Measurements from ENCODE around the gene CERT1. TPM values are rescaled to one million over a fixed set of nuclear protein-coding genes. Genes with fewer than 3 reads are reported as not detected.

The CERT1 gene
- total RNA-seq, 1 donor from 2014 or later, result 38.3 TPM

DNA sequence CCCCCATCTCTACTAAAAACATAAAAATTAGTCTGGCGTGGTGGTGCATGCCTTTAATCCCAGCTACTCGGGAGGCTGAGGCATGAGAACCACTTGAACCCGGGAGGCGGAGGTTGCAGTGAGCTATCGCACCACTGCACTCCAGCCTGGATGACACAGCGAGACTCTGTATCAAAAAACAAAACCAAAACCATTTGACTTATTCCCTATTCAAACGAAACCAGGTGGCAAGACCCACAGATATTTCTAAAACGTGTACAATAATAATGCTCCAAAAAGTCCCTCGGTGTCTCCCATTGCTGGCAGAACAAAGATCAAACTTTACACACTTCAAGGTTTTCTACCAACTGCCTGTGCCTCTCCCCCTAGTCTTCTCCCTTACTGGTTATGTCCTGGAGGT lies 144.6 kb downstream of the CERT1 start:
- Mint-ChIP-seq H3K36me3 (no peaks in the 10 kb centered on the region), H3K27ac (no peak overlapping the region), H3K4me1 (peaks cover 4% of the 10 kb centered on the region), H3K4me3 (no peak overlapping the region), H3K9me3 (no peaks in the 10 kb centered on the region), H3K27me3 (ENCODE audit: low read depth) (no peaks in the 10 kb centered on the region)
- no peak for DNase-seq (ENCODE audit: low spot score in 2 of 2, unreplicated experiment in 2 of 2)
- TF ChIP-seq, protein P1, sequence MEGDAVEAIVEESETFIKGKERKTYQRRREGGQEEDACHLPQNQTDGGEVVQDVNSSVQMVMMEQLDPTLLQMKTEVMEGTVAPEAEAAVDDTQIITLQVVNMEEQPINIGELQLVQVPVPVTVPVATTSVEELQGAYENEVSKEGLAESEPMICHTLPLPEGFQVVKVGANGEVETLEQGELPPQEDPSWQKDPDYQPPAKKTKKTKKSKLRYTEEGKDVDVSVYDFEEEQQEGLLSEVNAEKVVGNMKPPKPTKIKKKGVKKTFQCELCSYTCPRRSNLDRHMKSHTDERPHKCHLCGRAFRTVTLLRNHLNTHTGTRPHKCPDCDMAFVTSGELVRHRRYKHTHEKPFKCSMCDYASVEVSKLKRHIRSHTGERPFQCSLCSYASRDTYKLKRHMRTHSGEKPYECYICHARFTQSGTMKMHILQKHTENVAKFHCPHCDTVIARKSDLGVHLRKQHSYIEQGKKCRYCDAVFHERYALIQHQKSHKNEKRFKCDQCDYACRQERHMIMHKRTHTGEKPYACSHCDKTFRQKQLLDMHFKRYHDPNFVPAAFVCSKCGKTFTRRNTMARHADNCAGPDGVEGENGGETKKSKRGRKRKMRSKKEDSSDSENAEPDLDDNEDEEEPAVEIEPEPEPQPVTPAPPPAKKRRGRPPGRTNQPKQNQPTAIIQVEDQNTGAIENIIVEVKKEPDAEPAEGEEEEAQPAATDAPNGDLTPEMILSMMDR (IDR thresholded peaks at IDR 0.05; ENCODE audit: unreplicated experiment), result no peak

DNA sequence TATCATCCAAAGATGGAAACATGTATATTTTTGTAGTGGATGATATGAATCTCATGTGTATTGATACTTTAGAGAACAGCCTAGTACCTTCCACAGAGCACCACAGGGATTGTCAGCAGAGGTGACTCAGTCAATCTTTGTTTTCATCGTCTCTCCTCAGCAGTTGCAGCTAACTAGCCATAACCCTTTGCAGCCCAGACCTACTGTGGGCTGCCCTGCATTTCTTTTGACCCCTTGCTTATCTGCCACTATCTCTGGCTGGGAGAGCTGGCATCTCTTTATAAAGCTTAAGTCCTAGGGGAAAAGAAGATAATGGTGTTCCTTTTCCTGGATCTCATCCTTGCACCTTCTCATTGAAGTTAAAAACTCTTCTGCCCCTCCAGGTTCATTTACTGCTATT lies 145.7 kb downstream of the CERT1 start:
- H3K27ac Mint-ChIP-seq, result no peak overlapping the region
- H3K9me3 Mint-ChIP-seq, result no peaks in the 10 kb centered on the region
- DNase-seq (ENCODE audit: low spot score in 2 of 2, unreplicated experiment in 2 of 2), result no peak
- no peaks in the 10 kb centered on the region for H3K27me3 Mint-ChIP-seq (ENCODE audit: low read depth)
- no peak overlapping the region for H3K4me3 Mint-ChIP-seq
- H3K36me3 Mint-ChIP-seq, result peaks cover 3% of the 10 kb centered on the region
- no peaks in the 10 kb centered on the region for H3K4me1 Mint-ChIP-seq
- TF ChIP-seq, protein P1 (IDR thresholded peaks at IDR 0.05; ENCODE audit: unreplicated experiment), result no peak

DNA sequence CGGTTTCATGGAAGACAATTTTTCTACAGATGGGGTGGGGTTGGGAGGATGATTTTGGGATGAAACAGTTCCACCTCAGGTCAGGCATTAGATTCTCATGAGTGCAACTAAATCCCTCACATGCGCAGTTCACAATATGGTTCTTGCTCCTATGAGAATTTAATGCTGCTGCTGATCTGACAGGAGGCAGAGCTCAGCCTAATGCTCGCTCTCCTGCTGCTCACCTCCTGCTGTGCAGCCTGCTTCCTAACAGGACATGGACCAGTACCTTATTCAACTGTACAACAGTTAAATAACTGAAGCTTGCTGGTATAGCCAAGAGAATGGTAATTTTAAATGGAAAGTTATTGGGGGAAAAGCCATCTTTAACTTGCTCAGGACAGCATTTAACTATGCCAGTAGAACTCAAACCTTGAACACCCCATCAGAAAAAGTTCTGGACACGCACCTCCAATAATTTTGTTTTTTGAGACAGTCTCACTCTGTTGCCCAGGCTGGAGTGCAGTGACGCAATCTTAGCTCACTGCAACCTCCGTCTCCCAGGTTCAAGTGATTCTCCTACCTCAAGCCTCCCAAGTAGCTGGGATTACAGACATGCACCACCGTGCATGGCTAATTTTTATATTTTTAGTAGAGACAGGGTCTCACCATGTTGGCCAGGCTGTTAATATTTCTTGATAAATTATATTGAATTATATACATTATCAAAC lies 146.7 kb downstream of the CERT1 start:
- TF ChIP-seq, protein P1 (IDR thresholded peaks at IDR 0.05; ENCODE audit: unreplicated experiment), result no peak
- Mint-ChIP-seq H3K4me3 (no peak overlapping the region), H3K27me3 (ENCODE audit: low read depth) (no peaks in the 10 kb centered on the region), H3K9me3 (no peaks in the 10 kb centered on the region), H3K27ac (no peak overlapping the region), H3K4me1 (no peaks in the 10 kb centered on the region), H3K36me3 (peaks cover 12% of the 10 kb centered on the region)
- DNase-seq (ENCODE audit: low spot score in 2 of 2, unreplicated experiment in 2 of 2), result no peak

DNA sequence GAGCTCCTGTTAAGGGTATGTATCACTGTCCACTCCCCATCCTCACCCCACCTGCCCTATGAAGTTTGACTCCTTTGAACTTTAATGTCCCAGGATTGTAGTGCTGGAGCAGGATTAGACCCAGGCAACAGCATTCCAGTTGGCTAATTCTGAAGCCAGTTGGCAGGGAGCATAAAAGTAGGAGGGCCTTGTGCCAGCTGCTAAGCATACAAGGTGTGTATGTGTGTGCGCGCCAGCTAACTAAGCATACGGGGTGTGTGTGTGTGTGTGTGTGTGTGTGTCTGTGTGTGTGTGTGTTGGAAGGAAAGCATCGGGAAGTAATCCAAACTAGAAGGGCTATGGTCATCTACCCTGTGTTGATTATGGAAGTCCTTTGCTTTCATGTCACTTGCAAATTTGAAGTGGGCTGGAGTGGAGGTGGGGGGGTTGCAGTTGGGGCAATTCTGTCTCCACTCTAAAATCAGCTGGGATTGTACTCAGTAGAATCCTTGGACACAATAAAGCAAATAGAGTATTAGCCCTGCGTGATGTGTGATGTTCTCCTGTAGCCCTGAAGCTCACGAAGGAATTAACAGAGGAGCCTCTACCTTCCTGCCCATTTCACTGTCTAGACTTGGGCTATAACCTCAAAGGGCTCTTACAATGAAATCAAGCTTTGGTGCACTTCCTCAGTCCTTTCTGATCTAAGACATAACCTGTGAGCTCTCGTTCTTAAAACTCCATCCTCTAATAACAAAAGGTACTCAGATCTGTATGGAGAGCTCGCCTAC lies 147.5 kb downstream of the CERT1 start:
- peak overlapping the region; percentile 27 for H3K27ac Mint-ChIP-seq
- no peaks in the 10 kb centered on the region for H3K9me3 Mint-ChIP-seq
- H3K36me3 Mint-ChIP-seq, result peaks cover 15% of the 10 kb centered on the region
- TF ChIP-seq, protein P1 (IDR thresholded peaks at IDR 0.05; ENCODE audit: unreplicated experiment), result no peak
- H3K4me1 Mint-ChIP-seq, result no peaks in the 10 kb centered on the region
- H3K27me3 Mint-ChIP-seq (ENCODE audit: low read depth), result no peaks in the 10 kb centered on the region
- no peak for DNase-seq (ENCODE audit: low spot score in 2 of 2, unreplicated experiment in 2 of 2)
- no peak overlapping the region for H3K4me3 Mint-ChIP-seq

DNA sequence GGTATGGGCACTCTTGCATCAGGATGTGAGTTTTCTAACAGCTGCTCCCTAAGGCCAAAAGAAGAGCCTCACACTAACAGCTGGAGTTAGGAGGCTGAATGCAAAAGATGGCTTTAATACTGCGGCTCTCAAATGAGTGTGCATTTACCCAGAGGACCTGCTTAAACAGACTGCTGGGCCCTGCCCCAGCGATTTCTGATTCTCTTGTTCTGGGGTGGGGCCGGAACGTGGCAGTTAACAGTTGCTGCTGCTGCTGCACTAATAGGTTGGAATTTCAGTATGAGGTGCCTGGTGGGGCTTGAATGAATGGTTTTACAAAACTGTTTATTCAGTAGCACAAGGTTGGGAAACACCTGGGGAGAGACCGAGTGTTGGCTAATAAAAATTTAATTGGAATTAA lies 148.3 kb downstream of the CERT1 start:
- Mint-ChIP-seq H3K4me3 (no peak overlapping the region), H3K27ac (peak overlapping the region; percentile 27), H3K36me3 (peaks cover 15% of the 10 kb centered on the region), H3K27me3 (ENCODE audit: low read depth) (no peaks in the 10 kb centered on the region), H3K4me1 (no peaks in the 10 kb centered on the region), H3K9me3 (no peaks in the 10 kb centered on the region)
- TF ChIP-seq, protein P1 (IDR thresholded peaks at IDR 0.05; ENCODE audit: unreplicated experiment), result no peak
- DNase-seq (ENCODE audit: low spot score in 2 of 2, unreplicated experiment in 2 of 2), result no peak
